LHCN-M2 (cell line): ENCODE results near the gene MARF1. TPM values are rescaled to one million over a fixed set of nuclear protein-coding genes. Genes with fewer than 3 reads are reported as not detected.
A peak's percentile ranks its signal among the peaks of the same experiment; 100 is the strongest.
"Not testable (repeated sequence)": the region's sequence is repeated elsewhere in the genome, so short reads cannot be mapped to it uniquely, and the experiment has no call there.

ENCODE experiments used
- DNase-seq: peaks from one replicate; pipeline ENCODE4 v3.0.0-alpha.2; 2012; ENCODE audit warnings: low read depth
- total RNA-seq: library from RNA; depleted of rRNA; stranded (reverse); fragments of >200 nt; gene quantifications from 2 replicates; pipeline ENCODE4 v1.2.3, GENCODE V29; 2014

Gene MARF1
- total RNA-seq, 1 experiment from 2014 or later = 15.3 TPM

DNA sequence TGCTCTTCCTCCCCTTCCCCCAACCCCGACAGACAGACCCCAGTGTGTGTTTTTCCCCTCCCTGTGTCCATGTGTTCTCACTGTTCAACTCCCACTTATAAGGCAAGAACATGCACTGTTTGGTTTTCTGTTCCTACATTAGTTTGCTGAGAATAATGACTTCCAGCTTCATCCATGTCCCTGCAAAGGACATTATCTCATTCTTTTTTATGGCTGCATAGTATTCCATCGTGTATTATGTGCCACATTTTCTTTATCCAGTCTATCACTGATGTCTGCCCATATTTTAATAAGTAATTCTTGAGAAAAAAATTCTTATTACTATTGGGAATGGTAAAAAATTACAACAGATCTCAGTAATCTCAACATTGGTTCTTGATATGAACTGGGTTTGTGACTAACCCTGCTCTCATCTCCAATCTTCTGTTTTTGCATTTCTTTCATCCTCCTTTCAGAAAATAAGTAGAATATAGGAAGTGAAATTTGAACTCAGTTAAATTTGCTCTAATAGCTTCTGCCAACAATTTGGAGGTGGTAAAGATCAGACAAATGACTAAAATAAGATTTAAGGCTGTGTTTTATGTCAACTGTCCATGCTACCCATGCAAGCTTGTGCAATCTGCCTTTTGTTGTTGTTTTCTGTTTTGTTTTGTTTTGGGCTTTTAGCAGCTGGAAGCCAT, 11.1 kb downstream of the MARF1 start:
- no peak for DNase-seq

DNA sequence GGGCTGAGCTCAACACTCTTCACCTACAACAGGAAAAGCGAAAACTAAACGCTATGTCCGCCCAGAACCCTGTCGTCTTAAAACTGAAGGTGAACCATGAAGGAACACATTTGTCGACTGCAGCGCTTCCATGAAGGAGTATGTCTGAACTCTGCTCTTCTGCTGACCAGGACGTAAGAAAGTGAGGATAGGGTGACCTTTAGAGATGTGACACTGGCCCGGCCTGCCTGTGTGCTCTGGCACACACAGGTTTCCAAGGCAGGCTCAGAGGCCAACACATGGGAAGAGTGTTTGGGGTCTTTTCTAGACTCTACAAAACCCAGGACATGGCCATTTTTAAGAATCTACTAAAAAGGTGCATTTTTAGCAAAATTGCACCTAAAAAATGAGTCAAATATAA, 21.1 kb downstream of the MARF1 start:
- no peak for DNase-seq

DNA sequence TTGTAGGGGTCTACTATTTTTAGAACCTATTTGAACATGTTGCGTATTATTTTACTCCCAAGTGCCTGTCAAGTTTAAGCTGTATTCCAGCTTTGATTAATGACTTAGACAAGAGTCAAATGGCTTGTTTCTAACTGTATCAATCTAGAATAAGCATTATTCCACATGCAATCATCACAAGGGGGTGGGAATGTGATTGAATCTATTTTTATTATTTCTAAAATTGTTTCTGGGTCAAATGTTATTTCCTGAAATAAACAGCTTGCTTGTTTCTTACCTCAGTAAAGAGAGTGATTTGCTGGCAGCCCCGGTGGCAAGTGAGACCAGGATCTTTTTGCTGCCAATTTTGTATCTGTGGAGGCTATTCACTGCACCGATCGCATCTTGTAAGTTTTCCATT, 21.5 kb downstream of the MARF1 start:
- DNase-seq = no peak

GRCh38 chr16:15620611-15621195, 22.3 kb downstream of the MARF1 start:
- DNase-seq = no peak

DNA sequence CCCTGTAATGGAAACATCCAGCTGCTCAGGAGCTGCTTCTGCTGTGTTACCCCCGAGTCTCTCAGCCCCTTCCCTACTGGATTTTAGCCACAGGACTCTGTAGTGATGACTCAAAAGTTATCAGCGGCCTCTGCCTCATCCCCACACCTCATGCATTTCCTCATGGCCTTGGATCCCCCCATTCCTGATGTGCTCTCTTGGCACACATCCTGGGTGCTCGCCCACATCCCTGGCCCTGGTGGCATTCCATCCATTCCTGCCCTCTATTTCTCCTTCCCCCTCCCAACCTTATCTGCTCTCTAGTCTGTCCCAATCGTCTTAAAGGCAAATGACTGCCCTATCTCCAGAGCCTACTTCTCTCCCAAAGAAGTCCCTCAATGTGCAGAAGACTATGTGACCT, 24.6 kb downstream of the MARF1 start:
- peak; percentile 66 for DNase-seq

GRCh38 chr16:15617901-15618300, 25.1 kb downstream of the MARF1 start:
- DNase-seq = no peak

GRCh38 chr16:15616475-15617165, 26.3 kb downstream of the MARF1 start:
- no peak for DNase-seq

GRCh38 chr16:15616012-15616411, 26.9 kb downstream of the MARF1 start:
- DNase-seq = no peak

- DNase-seq = no peak
Measured at GRCh38 chr16:15613676-15614075, 29.3 kb downstream of the MARF1 start.

- no peak for DNase-seq
Measured at GRCh38 chr16:15611610-15612009, 31.3 kb downstream of the MARF1 start.

DNA sequence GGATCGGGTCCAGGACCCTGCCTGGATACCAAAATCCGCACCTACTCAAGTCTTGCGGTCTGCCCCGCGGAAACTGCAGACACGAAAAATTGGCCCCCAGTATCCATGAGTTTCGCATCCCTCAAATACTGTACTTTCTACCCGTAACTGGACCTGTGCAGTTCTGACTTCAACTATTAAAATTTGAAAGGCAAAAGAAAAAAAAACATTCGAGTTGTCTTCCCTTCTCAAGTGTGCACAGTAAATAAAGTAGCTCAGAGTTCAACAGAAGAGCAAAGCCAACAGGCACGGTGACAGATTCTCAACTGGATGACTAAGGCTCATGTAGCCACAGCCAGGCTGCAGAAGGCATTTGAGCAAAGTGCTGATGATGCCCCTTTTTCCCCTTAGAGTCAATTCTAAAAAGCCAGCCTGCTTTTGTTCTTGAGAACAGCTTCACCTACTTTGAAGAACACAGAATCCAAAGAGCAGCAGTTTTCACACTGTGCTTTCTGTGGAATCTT, 32.5 kb downstream of the MARF1 start:
- DNase-seq = peak; percentile 25

DNA sequence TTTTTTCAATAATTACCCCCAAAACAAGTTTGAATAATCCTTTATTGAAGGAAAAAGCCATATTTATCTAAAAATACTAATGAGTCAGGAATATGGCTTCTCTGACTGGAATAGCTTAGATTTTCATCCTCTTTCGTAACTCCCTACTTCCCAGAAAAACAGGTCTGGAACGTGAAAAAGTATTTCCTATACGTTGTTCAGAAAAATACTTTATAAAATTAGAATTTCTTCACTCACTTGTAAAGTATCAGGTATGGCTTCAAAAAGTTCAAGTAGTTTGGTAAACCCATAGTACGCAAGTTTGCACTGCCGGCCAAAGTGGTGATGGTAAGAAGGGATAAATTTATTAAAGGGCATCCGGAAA, 33.7 kb downstream of the MARF1 start:
- DNase-seq = no peak

DNA sequence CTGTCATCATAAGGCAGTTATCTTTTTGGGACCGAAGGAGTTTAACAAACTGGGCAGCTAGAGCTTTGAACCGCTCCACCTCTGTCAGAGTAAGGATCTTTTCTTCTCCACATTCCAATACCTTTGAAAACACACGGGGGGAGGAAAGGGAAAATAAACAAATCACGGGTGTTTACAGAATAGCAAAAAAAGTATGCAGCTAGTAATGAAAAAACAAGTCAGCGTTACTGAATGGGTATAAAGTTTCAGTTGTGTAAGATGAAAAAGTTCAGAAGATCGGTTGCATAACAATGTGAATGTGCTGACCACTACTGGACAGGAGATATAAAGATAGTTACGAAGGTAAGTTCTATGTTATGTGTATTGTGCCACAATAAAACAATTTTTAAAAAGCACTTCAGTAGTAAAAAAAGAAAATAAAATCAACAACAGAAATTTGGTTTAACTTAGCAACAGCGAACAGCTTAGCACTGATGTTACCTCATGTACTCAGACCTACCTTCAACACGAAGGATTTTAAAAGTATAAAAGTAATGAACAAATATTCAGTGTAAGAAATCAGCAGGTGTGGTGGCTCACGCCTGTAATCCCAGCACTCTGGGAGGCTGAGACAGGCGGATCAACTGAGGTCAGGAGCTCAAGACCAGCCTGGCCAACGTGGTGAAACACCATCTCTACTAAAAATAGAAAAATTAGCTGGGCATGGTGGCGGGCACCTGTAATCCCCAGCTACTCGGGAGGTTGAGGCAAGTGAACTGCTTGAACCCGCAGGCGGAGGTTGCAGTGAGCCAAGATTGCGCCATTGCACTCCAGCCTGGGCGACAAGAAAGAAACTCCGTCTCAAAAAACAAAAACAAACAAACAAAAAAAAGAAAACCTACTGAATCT, 34.3 kb downstream of the MARF1 start:
- peak; percentile 26 for DNase-seq

DNA sequence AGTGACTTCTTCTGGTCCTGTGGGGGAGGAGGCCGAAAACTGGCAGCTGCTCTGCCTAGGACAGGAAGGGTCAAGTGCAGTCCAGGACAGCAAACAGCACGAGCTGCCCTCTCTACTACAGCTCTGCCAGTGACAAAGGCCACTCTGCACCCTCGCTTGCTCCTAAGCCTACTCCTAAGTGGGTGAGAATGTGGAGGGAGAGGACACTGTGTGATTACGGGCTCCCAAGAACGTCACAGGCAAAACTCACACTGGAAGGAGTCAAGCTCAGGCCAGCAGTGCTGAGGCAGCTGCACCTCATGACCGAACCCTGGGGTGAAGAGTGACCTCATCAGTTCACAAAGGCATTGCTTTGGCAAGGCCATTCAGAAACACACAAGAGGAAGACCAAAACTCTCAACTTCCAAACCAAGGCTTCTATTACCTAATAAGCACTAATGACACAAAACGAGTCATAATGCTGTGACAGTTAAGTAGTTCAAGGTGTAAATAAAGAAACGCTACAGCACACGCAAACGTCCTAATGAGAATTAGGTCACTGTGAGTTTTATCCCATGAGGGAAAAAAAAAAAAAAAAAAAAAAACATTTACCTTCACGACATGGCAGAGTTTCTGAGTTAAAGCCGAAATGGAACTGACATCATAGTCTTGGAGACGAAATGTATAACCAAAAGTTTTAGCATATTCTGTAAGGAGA, 35.1 kb downstream of the MARF1 start:
- peak; percentile 74 for DNase-seq

GRCh38 chr16:15607221-15607699, 35.7 kb downstream of the MARF1 start:
- not testable (repeated sequence) for DNase-seq

DNA sequence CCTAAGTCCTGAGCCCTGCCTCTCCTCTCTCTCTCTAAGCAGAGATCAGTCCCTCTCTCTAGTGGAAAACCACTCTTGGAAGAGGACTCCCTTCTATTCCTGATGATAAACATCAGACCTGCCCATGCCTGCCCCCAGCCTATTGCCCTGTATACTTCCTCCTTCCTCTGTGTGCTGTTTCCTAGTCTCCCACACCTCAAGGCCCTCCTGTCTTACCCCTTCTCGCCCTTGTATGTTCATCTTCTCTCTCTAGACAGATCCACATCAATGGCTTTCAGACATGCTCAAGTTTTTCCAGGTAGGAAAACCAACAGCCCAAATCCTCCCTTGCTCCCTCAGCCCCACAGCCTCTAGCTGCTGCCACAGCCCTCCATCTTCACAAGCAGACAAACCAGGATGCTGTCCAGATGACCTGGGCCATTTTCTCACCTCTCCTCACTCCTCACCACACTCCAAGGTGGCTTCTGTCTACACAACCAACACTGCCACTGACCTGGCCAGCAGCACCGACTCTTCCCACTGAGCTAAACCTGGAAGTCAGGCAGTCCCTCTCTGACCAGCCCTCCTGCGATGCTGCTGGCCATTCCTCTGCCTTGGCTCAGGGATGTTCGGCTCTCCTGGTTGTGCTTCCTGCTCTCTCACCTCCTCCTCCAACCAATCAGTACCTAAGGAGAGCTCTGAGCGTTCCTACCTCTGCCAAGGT, 36.3 kb downstream of the MARF1 start:
- DNase-seq = no peak

- DNase-seq = no peak
Measured at GRCh38 chr16:15605839-15606517, 37.0 kb downstream of the MARF1 start.

DNA sequence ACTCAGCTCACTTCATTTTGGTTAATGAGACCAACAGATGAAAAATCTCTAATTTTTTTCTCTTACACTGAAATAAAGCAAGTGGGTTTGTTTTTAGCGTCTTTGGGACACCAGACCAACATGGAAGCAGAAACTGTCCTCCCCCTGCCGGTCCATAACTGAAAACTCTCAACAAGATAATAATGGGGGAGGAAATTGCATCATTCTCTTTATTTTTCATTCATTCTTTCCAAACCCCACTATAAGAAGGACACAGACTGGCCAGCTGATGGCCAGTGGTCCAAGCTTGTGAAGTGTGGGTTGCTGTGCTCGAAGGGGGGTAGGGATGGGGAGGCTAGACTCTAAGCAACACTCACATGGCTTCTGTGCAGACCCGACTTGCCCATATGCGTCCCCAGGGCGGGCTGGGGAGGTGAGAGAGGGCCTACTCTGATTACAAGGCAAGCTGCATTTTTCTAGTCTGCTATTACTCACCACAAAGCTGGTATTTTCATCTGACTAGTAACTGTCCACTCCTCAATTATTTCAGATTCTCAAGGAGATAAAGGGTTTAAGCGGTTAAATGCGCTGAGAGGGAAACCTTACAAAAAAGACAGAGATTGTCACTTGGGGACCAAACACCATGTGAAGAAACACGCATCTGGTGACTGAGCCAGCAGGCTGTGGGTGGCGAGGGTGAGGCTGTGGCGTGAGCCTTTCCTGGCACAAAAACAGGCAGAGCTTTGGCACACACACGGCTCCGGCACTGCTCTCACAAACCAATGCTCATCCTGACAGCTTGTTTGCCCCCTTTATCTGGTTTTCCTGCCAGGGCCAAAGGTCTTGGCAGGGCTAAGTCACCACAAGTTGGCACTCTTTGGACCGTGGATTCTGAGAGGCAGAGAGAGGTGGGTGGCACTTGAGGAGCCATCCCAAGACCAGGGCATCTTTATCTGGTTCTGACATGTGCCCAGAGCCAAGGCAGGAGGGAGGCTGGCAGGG, 38.2 kb downstream of the MARF1 start:
- DNase-seq = no peak
